ENCODE measurements around the gene KLF7. TPM values are rescaled to one million over a fixed set of nuclear protein-coding genes. Genes with fewer than 3 reads are reported as not detected.

The KLF7 gene
- total RNA-seq, 1 donor from 2014 or later: 35.8 TPM

GRCh38 chr2:207167099-207167923 lies 1.6 kb upstream of the KLF7 start:
- DNase-seq (ENCODE audit: extremely low spot score in 2 of 2): no peak
- Histone ChIP-seq H3K9me3 (no peaks in the 10 kb centered on the region), H3K36me3 (no peaks in the 10 kb centered on the region), H3K4me3 (peak overlapping the region; percentile 83 to 88), H3K4me1 (peaks cover 20% of the 10 kb centered on the region), H3K27ac (peak overlapping the region; percentile 100), H3K27me3 (no peaks in the 10 kb centered on the region)
- no peak for TF ChIP-seq CTCF (IDR thresholded peaks at IDR 0.05)
- peak; percentile 35 to 51 for TF ChIP-seq POLR2AphosphoS5 (IDR thresholded peaks at IDR 0.05; ENCODE audit: insufficient read depth in 1 of 2, low read depth in 1 of 2)
- no peak for TF ChIP-seq POLR2A (IDR thresholded peaks at IDR 0.05)
- intact Hi-C loops (cut with DNase I): loop anchor here (5.0 to 10.0 kb wide), 3 partner anchors 35 to 167 kb away; no protein-coding TSS in a partner anchor

- peak overlapping the region; percentile 100 for H3K27ac ChIP-seq
- no peaks in the 10 kb centered on the region for H3K9me3 ChIP-seq
- no peak for DNase-seq (ENCODE audit: extremely low spot score in 2 of 2)
- peaks cover 25% of the 10 kb centered on the region for H3K4me1 ChIP-seq
- peak overlapping the region; percentile 83 to 88 for H3K4me3 ChIP-seq
- intact Hi-C loops (cut with DNase I): loop anchor here (5.0 to 10.0 kb wide), 3 partner anchors 34 to 168 kb away; no protein-coding TSS in a partner anchor
- no peaks in the 10 kb centered on the region for H3K27me3 ChIP-seq
- TF ChIP-seq CTCF (IDR thresholded peaks at IDR 0.05) (no peak), POLR2AphosphoS5 (IDR thresholded peaks at IDR 0.05; ENCODE audit: insufficient read depth in 1 of 2, low read depth in 1 of 2) (no peak), POLR2A (IDR thresholded peaks at IDR 0.05) (peak; percentile 78 to 87)
- H3K36me3 ChIP-seq: no peaks in the 10 kb centered on the region
Observed at GRCh38 chr2:207166349-207167098, 776 bp upstream of the KLF7 start.

- TF ChIP-seq CTCF (IDR thresholded peaks at IDR 0.05) (no peak), POLR2AphosphoS5 (IDR thresholded peaks at IDR 0.05; ENCODE audit: insufficient read depth in 1 of 2, low read depth in 1 of 2) (peak; percentile 91 to 93)
- intact Hi-C loops (cut with DNase I): loop anchor here (5.0 to 10.0 kb wide), 3 partner anchors 34 to 169 kb away; no protein-coding TSS in a partner anchor
- Histone ChIP-seq H3K4me3 (peak overlapping the region; percentile 83 to 88), H3K36me3 (no peaks in the 10 kb centered on the region), H3K27me3 (no peaks in the 10 kb centered on the region), H3K27ac (peak overlapping the region; percentile 100), H3K9me3 (no peaks in the 10 kb centered on the region), H3K4me1 (peaks cover 30% of the 10 kb centered on the region)
- peak; percentile 100 for DNase-seq (ENCODE audit: extremely low spot score in 2 of 2)
Observed at GRCh38 chr2:207166039-207166348, 246 bp upstream of the KLF7 start.

GRCh38 chr2:207164006-207164831 lies 1.5 kb downstream of the KLF7 start:
- TF ChIP-seq POLR2AphosphoS5 (IDR thresholded peaks at IDR 0.05; ENCODE audit: insufficient read depth in 1 of 2, low read depth in 1 of 2): no peak
- no peak for TF ChIP-seq POLR2A (IDR thresholded peaks at IDR 0.05)
- TF ChIP-seq CTCF (IDR thresholded peaks at IDR 0.05): no peak
- Histone ChIP-seq H3K4me1 (peaks cover 47% of the 10 kb centered on the region), H3K4me3 (peak overlapping the region; percentile 83 to 88), H3K27ac (peak overlapping the region; percentile 100), H3K27me3 (no peaks in the 10 kb centered on the region), H3K9me3 (no peaks in the 10 kb centered on the region), H3K36me3 (no peaks in the 10 kb centered on the region)
- intact Hi-C loops (cut with DNase I): loop anchor here (10.0 kb wide), 2 partner anchors 71 to 171 kb away; no protein-coding TSS in a partner anchor
- peak in 1 of 2 donors; percentile 94 for DNase-seq (ENCODE audit: extremely low spot score in 2 of 2)
